Measurements from ENCODE around the gene ECHS1.

The ECHS1 gene

GRCh38 chr10:133391249-133391635 is 18.1 kb upstream of the ECHS1 start:
- H3K27ac ChIP-seq (ENCODE audit: extremely low read depth, low read depth, low read length): no peak overlapping the region
- 0 out of 2 replicates have a peak, but pooled peaks cover 2% of the 10 kb centered on the region for H3K4me1 ChIP-seq (ENCODE audit: control insufficient read depth, insufficient read depth, low read length)
- no peaks in the 10 kb centered on the region for H3K9me3 ChIP-seq (ENCODE audit: control insufficient read depth, insufficient read depth, low read depth, low read length)
- no peak overlapping the region for H3K4me3 ChIP-seq (ENCODE audit: low read depth, low read length)
- H3K36me3 ChIP-seq (ENCODE audit: control insufficient read depth in 2 of 2, insufficient read depth in 1 of 2, low read length in 2 of 2): peaks cover 0 to 10% of the 10 kb centered on the region in 2 experiments; a peak in 1 of 3 replicates
- ChIA-PET POLR2A (interaction anchor here (1.4 kb wide), 1 partner anchor 18 kb away, joined by 3 read pairs; no protein-coding TSS in a partner anchor), CTCF (interaction anchor here (1.0 kb wide), 1 partner anchor 62 kb away, joined by 4 read pairs; no protein-coding TSS in a partner anchor)
- TF ChIP-seq REST (tag by site-specific recombination; IDR thresholded peaks at IDR 0.05) (no peak), ZNF624 (tag by site-specific recombination; IDR thresholded peaks at IDR 0.05) (no peak), ZNF416 (tag by site-specific recombination; IDR thresholded peaks at IDR 0.05) (no peak), OSR2 (tag by site-specific recombination; IDR thresholded peaks at IDR 0.05) (no peak), ZNF391 (tag by site-specific recombination; IDR thresholded peaks at IDR 0.05; ENCODE audit: borderline replicate concordance, low read depth) (no peak), ZBTB26 (tag by site-specific recombination; optimal IDR thresholded peaks at IDR 0.05) (no peak), ZNF202 (tag by site-specific recombination; IDR thresholded peaks at IDR 0.05; ENCODE audit: borderline replicate concordance) (no peak), ZXDB (tag by site-specific recombination; IDR thresholded peaks at IDR 0.05) (no peak), ZNF658 (tag by site-specific recombination; IDR thresholded peaks at IDR 0.05) (no peak), ZNF324 (tag by site-specific recombination; IDR thresholded peaks at IDR 0.05) (no peak), ZNF521 (tag by site-specific recombination; IDR thresholded peaks at IDR 0.05) (no peak), WT1 (tag by site-specific recombination; IDR thresholded peaks at IDR 0.05) (no peak), ZFP69B (tag by site-specific recombination; IDR thresholded peaks at IDR 0.05) (no peak), REPIN1 (tag by site-specific recombination; IDR thresholded peaks at IDR 0.05; ENCODE audit: low read depth) (no peak), ZNF639 (tag by site-specific recombination; IDR thresholded peaks at IDR 0.05) (no peak), ZNF501 (tag by site-specific recombination; IDR thresholded peaks at IDR 0.05) (no peak), ZNF133 (tag by site-specific recombination; IDR thresholded peaks at IDR 0.05) (no peak), SALL2 (tag by site-specific recombination; IDR thresholded peaks at IDR 0.05; ENCODE audit: borderline replicate concordance) (no peak), ZNF670 (tag by site-specific recombination; IDR thresholded peaks at IDR 0.05; ENCODE audit: low read depth) (no peak), KLF7 (tag by site-specific recombination; IDR thresholded peaks at IDR 0.05; ENCODE audit: borderline replicate concordance) (no peak)
